Endodermal cell (in vitro differentiated cells): ENCODE results near the gene LCN15. TPM values are rescaled to one million over a fixed set of nuclear protein-coding genes. Genes with fewer than 3 reads are reported as not detected.

Experiments
- DNase-seq: peaks from one replicate; pipeline ENCODE4 v3.0.0-alpha.2; 2017
- H3K27ac ChIP-seq: 2 replicates; pipeline ENCODE4 v1.5.1; 2013; ENCODE audit warnings: mild to moderate bottlenecking, low read depth, low read length, moderate library complexity
- H3K27me3 ChIP-seq: 2 replicates; pipeline ENCODE4 v1.6.1; 2013; ENCODE audit warnings: mild to moderate bottlenecking, low read length, moderate library complexity; ENCODE audit not compliant: insufficient read depth, control insufficient read depth, poor library complexity, severe bottlenecking
- H3K36me3 ChIP-seq: 2 replicates; pipeline ENCODE4 v1.7.0; 2013; ENCODE audit warnings: mild to moderate bottlenecking, low read length, moderate library complexity; ENCODE audit not compliant: control insufficient read depth, insufficient read depth
- H3K4me1 ChIP-seq: one replicate; pipeline ENCODE4 v1.7.0; 2013; ENCODE audit warnings: low read length; ENCODE audit not compliant: control insufficient read depth, insufficient read depth
- H3K4me3 ChIP-seq: 2 replicates; pipeline ENCODE4 v1.5.1; 2013; ENCODE audit warnings: mild to moderate bottlenecking, low read length, moderate library complexity
- H3K9ac ChIP-seq: 2 replicates; pipeline ENCODE4 v1.6.1; 2013; ENCODE audit warnings: mild to moderate bottlenecking, low read length, moderate library complexity; ENCODE audit not compliant: poor library complexity, severe bottlenecking; ENCODE audit errors: extremely low read depth
- H3K9me3 ChIP-seq: 2 replicates; pipeline ENCODE4 v1.6.1; 2013; ENCODE audit warnings: mild to moderate bottlenecking, low read length, moderate library complexity; ENCODE audit not compliant: control insufficient read depth
- H3K27ac Mint-ChIP-seq: 2 replicates; pipeline ENCODE4 v1.8.0; 2020; ENCODE audit warnings: mixed read lengths
- H3K27me3 Mint-ChIP-seq: 2 replicates; pipeline ENCODE4 v1.8.0; 2021; ENCODE audit warnings: mild to moderate bottlenecking, mixed read lengths; ENCODE audit not compliant: insufficient read depth
- H3K36me3 Mint-ChIP-seq: 2 replicates; pipeline ENCODE4 v1.8.0; 2020; ENCODE audit warnings: low read depth, mixed read lengths
- H3K4me1 Mint-ChIP-seq: 2 replicates; pipeline ENCODE4 v1.8.0; 2020; ENCODE audit warnings: mixed read lengths
- H3K4me3 Mint-ChIP-seq: 2 replicates; pipeline ENCODE4 v1.8.0; 2020; ENCODE audit warnings: mild to moderate bottlenecking, moderate library complexity, mixed read lengths
- H3K9me3 Mint-ChIP-seq: 2 replicates; pipeline ENCODE4 v1.8.0; 2020; ENCODE audit warnings: mild to moderate bottlenecking, mixed read lengths
- WGBS, 2 experiments: methylation state at CpG; one replicate each; pipeline versions ENCODE4 v1.1.5 to v1.1.7; 2013; ENCODE audit warnings: missing lambda C conversion rate in 2 of 2, mixed read lengths in 1 of 2; ENCODE audit not compliant: insufficient coverage in 1 of 2, insufficient read length in 1 of 2; 5-methylcytosine and 5-hydroxymethylcytosine counted together
- total RNA-seq, 2 donors: library from RNA; stranded (reverse); fragmentation: NEBNext Ultra II Directional in 1 of 2; extraction: Animal tissue kit (Norgen Biotek cat#: 25700) in 1 of 2; gene quantifications; 2 replicates in 1 of 2; 3 replicates in 1 of 2; pipeline ENCODE4 v1.2.1, GENCODE V29; 2021
- TF ChIP-seq, protein P1 (sequence below): fragments of 200-600 bp; sonication (generic); conservative IDR thresholded peaks from 2 replicates; pipeline ENCODE4 v1.5.0; 2021; ENCODE audit warnings: antibody characterized with exemption, mild to moderate bottlenecking

LCN15 gene
- total RNA-seq, 2 donors from 2014 or later, result 0.51 to 1.2 TPM

DNA sequence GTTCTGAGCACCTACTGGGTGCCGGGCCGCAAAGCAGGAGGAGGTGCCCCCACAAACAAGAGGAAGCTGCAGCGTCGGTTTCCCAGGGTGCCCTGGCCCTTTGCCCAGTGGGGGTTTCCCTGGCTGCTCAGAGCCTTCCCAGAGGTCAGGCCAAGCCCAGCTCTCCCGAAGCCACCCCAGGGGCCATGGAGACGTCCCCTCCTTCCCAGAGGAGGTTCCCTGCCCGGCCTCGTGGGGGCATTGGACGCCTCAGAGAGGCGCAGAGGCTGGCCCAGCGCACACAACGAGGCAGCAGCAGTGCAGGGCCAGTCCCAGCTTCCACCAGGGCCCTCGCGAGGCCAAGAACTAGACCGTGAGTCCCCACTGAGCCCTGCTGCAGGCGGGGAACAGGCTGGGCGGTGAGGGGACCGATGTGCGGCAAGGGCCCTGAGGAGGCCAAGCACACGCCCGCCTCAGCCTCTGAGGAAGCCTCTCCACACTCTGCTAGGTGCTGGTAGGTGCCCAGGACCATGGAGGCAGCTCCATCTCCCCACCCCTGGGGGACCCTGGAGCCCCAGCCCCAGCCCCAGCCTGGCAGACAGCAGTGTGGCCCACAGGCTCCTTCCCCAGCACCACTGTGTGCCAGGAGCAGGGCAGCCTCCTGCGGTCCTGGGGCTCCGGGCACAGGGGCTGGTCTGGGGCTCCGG, 45.0 kb downstream of the LCN15 start:
- Histone ChIP-seq H3K9ac (no peak overlapping the region), H3K4me1 (no peaks in the 10 kb centered on the region), H3K27ac (no peak overlapping the region), H3K27me3 (no peaks in the 10 kb centered on the region), H3K36me3 (peaks cover 12% of the 10 kb centered on the region), H3K4me3 (no peak overlapping the region), H3K9me3 (no peaks in the 10 kb centered on the region)
- TF ChIP-seq, protein P1, sequence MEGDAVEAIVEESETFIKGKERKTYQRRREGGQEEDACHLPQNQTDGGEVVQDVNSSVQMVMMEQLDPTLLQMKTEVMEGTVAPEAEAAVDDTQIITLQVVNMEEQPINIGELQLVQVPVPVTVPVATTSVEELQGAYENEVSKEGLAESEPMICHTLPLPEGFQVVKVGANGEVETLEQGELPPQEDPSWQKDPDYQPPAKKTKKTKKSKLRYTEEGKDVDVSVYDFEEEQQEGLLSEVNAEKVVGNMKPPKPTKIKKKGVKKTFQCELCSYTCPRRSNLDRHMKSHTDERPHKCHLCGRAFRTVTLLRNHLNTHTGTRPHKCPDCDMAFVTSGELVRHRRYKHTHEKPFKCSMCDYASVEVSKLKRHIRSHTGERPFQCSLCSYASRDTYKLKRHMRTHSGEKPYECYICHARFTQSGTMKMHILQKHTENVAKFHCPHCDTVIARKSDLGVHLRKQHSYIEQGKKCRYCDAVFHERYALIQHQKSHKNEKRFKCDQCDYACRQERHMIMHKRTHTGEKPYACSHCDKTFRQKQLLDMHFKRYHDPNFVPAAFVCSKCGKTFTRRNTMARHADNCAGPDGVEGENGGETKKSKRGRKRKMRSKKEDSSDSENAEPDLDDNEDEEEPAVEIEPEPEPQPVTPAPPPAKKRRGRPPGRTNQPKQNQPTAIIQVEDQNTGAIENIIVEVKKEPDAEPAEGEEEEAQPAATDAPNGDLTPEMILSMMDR, result no peak
- Mint-ChIP-seq H3K27ac (no peak overlapping the region), H3K36me3 (peaks cover 18% of the 10 kb centered on the region), H3K4me3 (no peak overlapping the region), H3K9me3 (no peaks in the 10 kb centered on the region), H3K27me3 (no peaks in the 10 kb centered on the region), H3K4me1 (peaks cover under 1% of the 10 kb centered on the region)
- 92 to 94% methylated on average over 19 to 24 of the region's 24 CpGs for WGBS, 2 experiments
- DNase-seq, result no peak

- no peaks in the 10 kb centered on the region for H3K27me3 Mint-ChIP-seq
These were observed 45.7 kb downstream of the LCN15 start for GRCh38 chr9:136718345-136719194.

GRCh38 chr9:136717399-136717798, 46.9 kb downstream of the LCN15 start:
- Histone ChIP-seq H3K4me1 (no peaks in the 10 kb centered on the region), H3K9ac (no peak overlapping the region), H3K4me3 (no peak overlapping the region), H3K27ac (no peak overlapping the region), H3K36me3 (no peaks in the 10 kb centered on the region), H3K27me3 (no peaks in the 10 kb centered on the region), H3K9me3 (no peaks in the 10 kb centered on the region)
- no peaks in the 10 kb centered on the region for H3K9me3 Mint-ChIP-seq
- no peak overlapping the region for H3K27ac Mint-ChIP-seq
- peaks cover 9% of the 10 kb centered on the region for H3K36me3 Mint-ChIP-seq
- no peaks in the 10 kb centered on the region for H3K4me1 Mint-ChIP-seq
- no peaks in the 10 kb centered on the region for H3K27me3 Mint-ChIP-seq
- no peak for DNase-seq
- TF ChIP-seq, protein P1, result no peak
- WGBS, 2 experiments, result 89 to 98% methylated on average over 10 to 16 of the region's 16 CpGs
- H3K4me3 Mint-ChIP-seq, result no peak overlapping the region

More at GRCh38 chr9:136718345-136719194, 45.7 kb downstream of the LCN15 start:
- Mint-ChIP-seq H3K9me3 (no peaks in the 10 kb centered on the region), H3K4me3 (no peak overlapping the region), H3K27ac (peak overlapping the region; percentile 74), H3K36me3 (peaks cover 10% of the 10 kb centered on the region), H3K4me1 (no peaks in the 10 kb centered on the region)
- Histone ChIP-seq H3K36me3 (peaks cover 4% of the 10 kb centered on the region), H3K27me3 (no peaks in the 10 kb centered on the region), H3K9me3 (no peaks in the 10 kb centered on the region), H3K4me3 (no peak overlapping the region), H3K4me1 (no peaks in the 10 kb centered on the region), H3K27ac (no peak overlapping the region), H3K9ac (no peak overlapping the region)
- DNase-seq, result no peak
- TF ChIP-seq, protein P1, result no peak
- 94 to 97% methylated on average over 10 to 20 of the region's 20 CpGs for WGBS, 2 experiments
